CD4-positive, alpha-beta T cell treated with Interleukin-6 for 4 hours (primary cell): ENCODE results near the gene GTF3C4.
"Not testable (repeated sequence)": the region's sequence is repeated elsewhere in the genome, so short reads cannot be mapped to it uniquely, and the experiment has no call there.

ENCODE experiments used
- DNase-seq: peaks from one replicate; pipeline ENCODE4 v3.0.0-alpha.2; 2020; ENCODE audit warnings: mixed read lengths

Gene GTF3C4

GRCh38 chr9:132708239-132708638 lies 38.0 kb downstream of the GTF3C4 start:
- DNase-seq = no peak

- no peak for DNase-seq
These were observed 38.6 kb downstream of the GTF3C4 start for GRCh38 chr9:132708769-132709430.

- DNase-seq = no peak
These were observed 40.1 kb downstream of the GTF3C4 start for GRCh38 chr9:132710333-132710732.

- DNase-seq = not testable (repeated sequence)
These were observed 40.9 kb downstream of the GTF3C4 start for GRCh38 chr9:132711152-132711551.

GRCh38 chr9:132711846-132712245 lies 41.6 kb downstream of the GTF3C4 start:
- no peak for DNase-seq

DNA sequence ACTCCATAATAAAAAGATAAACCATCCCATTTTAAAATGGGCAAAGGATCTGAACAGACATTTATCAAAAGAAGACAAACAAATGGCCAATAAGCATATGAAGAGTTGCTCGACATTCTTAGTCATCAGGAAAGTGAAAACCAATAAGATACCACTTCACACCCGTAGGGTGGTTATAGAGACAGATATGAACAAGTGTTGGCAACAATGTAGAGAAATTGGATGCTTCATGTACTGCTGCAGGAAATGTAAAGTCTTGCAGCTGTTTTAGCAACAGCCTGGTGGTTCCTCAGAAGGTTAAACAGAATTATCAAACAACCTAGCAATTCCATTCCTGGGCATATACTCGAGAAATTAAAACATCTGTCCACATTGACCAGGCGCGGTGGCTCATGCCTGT lies 42.5 kb downstream of the GTF3C4 start:
- no peak for DNase-seq

- DNase-seq = no peak
These were observed 45.7 kb downstream of the GTF3C4 start for GRCh38 chr9:132716007-132716406.

GRCh38 chr9:132717326-132717945 lies 47.2 kb downstream of the GTF3C4 start:
- no peak for DNase-seq

- DNase-seq = not testable (repeated sequence)
These were observed 48.2 kb downstream of the GTF3C4 start for GRCh38 chr9:132718381-132718928.

GRCh38 chr9:132721661-132722060 lies 51.4 kb downstream of the GTF3C4 start:
- no peak for DNase-seq

DNA sequence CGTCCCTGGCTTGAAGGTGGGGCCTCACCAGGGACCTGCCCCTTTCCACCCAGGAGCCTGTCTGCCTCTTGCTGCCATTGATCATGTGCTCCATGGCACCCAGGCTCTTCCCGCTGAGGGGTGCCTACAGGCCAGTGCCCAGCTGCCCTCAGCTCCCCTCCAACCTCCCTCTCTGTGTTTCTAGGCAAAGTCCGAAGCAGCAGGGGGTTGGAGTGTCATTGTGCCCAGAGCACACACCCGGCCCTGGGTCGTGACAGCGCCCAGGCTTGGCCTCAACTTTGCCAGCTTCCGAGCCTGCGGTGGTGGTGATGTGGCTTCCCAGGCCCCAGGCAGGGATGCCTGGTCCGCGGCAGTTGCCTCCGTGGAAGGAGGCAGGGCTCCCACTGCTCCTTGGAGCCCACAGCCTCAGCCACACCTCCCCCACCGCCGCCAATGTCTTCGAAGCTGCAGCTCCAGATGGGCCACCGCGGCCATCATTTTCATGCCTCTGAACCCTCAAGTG lies 52.4 kb downstream of the GTF3C4 start:
- DNase-seq = no peak

- no peak for DNase-seq
These were observed 53.5 kb downstream of the GTF3C4 start for GRCh38 chr9:132723809-132724208.

DNA sequence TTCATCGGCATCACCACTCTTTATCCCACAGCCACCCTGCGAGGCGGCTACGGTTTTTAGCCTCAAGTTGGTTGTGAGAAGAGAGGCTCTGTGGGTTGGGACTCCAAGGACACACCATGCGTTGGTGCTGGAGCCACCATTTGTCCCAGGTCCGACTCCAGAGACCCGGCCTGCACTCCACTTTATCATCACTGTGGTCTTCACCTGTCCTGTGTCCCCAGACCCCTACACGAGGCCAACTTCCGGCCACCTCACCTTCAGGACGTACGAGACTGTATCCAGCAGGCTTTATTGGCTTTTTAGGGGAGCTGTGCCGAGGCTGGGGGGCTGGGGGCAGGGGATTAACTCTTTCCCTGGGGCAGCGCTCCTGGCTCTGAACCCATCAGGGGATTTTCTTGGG lies 55.0 kb downstream of the GTF3C4 start:
- no peak for DNase-seq

- no peak for DNase-seq
These were observed 56.4 kb downstream of the GTF3C4 start for GRCh38 chr9:132726576-132727130.

GRCh38 chr9:132728071-132728470 lies 57.8 kb downstream of the GTF3C4 start:
- no peak for DNase-seq

DNA sequence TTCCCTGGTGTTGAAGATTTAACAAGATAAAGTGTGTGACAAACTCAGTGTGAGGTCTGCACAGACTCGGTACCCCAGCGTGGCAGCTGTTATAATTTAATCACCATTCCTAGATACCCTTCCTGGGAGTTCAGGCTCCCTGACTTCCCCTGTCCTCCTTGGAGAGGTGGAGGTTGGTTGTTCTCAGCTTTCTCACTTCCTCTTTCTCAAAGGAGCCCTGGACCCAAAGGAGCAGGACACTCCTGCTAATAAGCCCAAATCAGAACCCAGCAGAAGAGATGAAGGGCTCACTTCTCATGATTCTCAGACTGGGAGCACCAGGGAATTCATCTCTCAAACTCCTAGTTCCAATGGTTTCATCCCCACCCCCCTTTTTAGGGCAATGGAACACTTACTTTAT lies 58.2 kb downstream of the GTF3C4 start:
- no peak for DNase-seq

- no peak for DNase-seq
These were observed 59.1 kb downstream of the GTF3C4 start for GRCh38 chr9:132729235-132729890.

DNA sequence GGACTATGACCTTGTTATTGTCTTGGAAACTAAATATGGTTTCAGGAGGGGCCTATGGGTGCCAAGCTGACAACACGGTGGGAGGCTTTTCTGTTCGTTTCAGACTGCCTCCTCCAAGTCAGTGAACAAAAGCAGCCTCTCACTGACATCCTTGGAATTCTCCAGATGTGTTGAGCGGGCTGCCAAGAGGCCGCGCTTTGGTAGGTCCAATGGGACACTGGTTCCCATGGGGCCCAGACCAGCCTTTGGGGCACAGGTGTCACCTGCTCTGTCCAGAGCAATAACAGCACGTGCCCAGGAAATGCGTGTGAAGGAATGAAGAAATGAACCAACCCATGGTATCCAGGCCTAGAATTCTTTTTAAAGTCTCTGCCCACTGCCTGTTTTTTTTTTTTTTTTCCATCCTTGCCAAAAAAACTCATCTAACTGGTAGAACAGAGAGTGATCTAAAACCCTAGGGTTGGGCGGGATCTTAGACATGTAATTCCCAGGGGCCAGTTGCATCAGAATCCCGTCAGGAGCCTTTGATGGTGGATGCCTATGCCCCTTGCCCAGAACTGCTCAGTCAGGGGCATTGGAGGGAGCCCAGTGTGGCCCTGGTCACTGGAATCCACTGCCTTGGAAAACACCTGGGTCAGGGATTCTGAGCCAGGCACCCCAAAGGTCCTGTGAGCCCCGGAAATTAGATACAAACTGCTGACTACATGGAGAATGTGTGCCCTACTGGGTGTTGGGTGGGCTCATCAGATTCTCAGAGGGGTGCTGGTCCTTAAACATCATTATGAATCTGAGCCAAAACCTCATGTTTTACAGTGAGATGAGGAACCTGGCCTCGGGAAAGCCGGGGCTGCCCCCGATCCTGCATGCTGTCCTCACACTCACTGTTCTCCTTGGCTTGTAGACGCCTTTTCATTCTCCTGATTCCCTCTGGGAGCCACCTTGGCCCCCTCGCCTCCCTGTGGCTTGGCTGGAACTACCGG lies 60.1 kb downstream of the GTF3C4 start:
- no peak for DNase-seq

GRCh38 chr9:132731230-132731629 lies 61.0 kb downstream of the GTF3C4 start:
- no peak for DNase-seq

GRCh38 chr9:132732326-132733259 lies 62.3 kb downstream of the GTF3C4 start:
- DNase-seq = no peak

DNA sequence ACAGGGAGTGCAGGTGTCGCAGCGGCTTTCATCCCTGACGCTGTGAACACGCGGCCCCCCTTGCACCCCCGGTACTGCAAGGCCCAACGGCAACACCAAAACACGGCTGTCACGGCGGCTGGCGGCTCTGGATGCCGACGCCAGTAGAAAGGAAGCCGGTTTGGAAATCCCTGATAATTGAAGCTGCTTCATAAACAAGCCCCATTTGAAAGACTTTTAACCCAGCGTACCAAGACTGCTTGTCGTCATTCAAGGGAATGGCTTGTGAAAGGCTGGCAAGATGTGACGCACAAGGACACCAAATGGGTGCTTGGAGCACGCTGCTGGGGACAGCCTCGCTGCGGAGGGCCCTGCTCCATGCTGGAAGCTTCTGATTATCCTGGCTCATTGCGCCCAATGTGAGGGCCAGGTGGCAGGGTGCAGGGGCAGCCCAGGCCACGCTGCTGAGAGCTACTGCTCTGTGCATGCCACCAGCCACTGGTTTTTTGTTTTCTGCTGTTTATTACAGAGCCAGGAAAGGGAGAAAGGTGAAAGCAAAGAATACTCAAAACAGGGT lies 63.1 kb downstream of the GTF3C4 start:
- DNase-seq = no peak
